Coronary artery (tissue), 2 donors: ENCODE data around the gene ETV2.

Source experiments
- DNase-seq: peaks from one replicate; pipeline ENCODE4 v3.0.0-alpha.2; 2017; ENCODE audit warnings: low spot score
- H3K27ac ChIP-seq, 2 donors: fragments of 200-600 bp; sonication (generic); one replicate each; pipeline ENCODE4 v1.5.1; 2016 to 2019
- H3K4me3 ChIP-seq: fragments of 200-600 bp; sonication (generic); 2 replicates; pipeline ENCODE4 v1.5.1; 2016; ENCODE audit warnings: mild to moderate bottlenecking, moderate library complexity
- TF ChIP-seq, protein P1 (sequence below): fragments of 200-600 bp; sonication (generic); IDR thresholded peaks from one replicate; pipeline ENCODE4 v1.5.1; 2019; ENCODE audit warnings: antibody characterized with exemption

Gene ETV2

DNA sequence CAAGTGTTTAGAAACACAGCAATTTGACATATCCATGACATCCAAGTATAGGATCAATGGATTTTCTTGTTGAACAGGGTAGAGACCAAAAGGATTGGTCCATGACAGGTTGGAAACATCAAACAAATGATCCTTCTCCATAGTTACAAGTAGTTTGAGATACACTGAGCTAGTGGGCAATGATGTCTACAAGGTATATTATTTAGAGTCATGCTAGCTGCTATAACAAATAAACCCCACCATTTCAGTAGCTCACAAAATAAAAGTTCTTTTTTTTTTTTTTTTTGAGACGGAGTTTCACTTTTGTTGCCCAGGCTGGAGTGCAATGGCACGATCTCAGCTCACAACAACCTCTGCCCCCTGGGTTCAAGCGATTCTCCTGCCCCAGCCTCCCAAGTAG lies 33.9 kb upstream of the ETV2 start:
- Histone ChIP-seq H3K4me3 (no peak overlapping the region), H3K27ac (no peak overlapping the region)
- DNase-seq = no peak
- TF ChIP-seq, protein P1, sequence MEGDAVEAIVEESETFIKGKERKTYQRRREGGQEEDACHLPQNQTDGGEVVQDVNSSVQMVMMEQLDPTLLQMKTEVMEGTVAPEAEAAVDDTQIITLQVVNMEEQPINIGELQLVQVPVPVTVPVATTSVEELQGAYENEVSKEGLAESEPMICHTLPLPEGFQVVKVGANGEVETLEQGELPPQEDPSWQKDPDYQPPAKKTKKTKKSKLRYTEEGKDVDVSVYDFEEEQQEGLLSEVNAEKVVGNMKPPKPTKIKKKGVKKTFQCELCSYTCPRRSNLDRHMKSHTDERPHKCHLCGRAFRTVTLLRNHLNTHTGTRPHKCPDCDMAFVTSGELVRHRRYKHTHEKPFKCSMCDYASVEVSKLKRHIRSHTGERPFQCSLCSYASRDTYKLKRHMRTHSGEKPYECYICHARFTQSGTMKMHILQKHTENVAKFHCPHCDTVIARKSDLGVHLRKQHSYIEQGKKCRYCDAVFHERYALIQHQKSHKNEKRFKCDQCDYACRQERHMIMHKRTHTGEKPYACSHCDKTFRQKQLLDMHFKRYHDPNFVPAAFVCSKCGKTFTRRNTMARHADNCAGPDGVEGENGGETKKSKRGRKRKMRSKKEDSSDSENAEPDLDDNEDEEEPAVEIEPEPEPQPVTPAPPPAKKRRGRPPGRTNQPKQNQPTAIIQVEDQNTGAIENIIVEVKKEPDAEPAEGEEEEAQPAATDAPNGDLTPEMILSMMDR = no peak

DNA sequence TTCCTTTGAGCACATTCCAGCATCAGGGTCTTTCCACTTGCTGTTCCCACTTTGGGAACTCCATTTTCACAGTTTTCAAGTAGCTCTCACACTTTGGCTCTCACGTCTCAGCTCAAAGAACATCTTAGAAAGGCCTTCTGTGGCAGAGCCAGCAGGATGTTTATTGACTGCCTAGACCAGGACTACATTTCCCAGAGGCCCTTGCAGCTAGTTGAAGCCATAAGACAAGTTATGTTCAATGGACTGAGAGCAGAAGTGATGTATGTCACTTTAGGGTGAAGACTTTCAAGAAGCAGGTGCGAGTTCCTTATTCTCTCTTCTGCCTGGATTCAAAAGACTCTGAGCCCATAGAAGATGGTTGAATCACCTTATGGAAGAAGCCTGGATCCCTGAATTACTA lies 33.3 kb upstream of the ETV2 start:
- no peak overlapping the region for H3K27ac ChIP-seq
- TF ChIP-seq, protein P1 = no peak
- DNase-seq = no peak

DNA sequence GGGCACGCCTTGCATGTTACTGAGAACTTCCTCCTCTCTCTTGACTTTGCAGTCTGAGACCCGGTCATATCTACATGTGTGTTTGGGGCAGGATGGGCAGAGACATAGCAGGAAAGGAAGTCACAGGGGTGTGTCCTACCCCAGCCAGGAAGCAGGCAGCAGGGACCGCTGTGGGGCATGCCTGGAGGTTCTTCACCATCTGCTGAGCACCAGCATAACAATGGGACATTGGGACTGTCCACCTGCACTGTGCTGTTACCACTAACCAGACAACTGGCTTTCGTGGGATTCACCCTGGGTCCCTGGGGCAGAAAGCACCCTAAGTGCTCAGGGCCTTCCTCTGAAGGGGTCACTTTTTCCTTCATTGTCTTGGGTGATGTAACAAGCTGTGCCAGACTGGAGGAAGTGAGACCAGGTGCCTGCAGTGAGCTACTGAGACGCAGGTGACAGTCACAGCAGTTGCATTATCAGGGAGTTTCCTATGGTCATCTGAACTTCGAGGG lies 31.6 kb upstream of the ETV2 start:
- H3K27ac ChIP-seq = no peak overlapping the region
- TF ChIP-seq, protein P1 = no peak
- DNase-seq = no peak
- H3K4me3 ChIP-seq = no peak overlapping the region

More for the DNA sequence above, 33.3 kb upstream of the ETV2 start:
- H3K4me3 ChIP-seq = no peak overlapping the region

DNA sequence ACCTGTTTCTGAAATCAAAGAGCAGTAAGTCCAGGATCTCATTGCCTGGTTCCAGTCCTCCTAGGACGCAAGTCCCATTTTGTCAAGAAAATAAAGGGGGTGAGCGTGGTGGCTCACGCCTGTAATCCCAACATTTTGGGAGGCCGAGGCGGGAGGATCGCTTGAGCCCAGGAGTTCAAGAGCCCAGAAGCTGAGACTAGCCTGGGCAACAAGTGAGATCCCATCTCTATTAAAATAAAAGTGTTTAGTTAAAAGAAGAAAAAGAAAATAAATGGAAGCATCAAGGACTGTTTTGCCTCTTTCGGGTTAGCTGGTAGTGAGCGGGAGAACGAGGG lies 29.4 kb upstream of the ETV2 start:
- Histone ChIP-seq H3K4me3 (peak overlapping the region; percentile 80), H3K27ac (peak overlapping the region; percentile 57 to 68)
- DNase-seq = no peak
- TF ChIP-seq, protein P1 = no peak

DNA sequence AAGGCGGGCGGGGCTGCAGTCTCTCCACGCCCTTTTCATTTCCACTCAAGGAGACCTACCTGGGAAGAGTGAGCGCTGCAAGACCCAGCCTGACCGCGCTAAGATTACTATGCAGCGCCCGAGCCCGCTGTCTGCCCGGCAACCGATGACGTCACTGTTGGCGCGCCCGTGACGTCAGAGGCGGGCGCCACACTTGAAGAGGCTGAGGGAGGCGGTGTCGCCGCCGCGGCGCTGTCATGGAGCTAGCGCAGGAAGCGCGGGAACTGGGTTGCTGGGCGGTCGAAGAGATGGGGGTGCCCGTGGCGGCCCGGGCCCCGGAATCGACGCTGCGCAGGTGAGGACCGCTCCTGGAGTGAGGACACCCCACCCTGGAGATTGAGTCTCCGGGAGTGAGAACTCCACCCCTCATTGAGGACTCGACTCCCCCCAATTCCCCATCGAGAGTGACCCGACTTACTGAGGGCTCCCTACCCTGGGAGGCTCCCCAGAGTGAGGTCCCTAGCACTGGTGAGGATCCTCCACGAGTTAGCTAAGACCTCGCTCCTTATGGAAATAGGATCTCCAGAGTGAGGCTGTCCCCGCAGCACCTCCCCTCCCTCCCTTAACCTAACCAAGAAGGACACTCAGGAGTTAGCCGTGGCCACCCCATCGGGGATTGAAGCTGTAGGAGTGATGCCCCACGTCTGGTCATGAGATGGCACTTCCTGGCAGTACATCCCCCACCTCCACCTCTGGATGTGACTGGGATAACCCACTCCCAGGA lies 28.8 kb upstream of the ETV2 start, which contains the start of gene HAUS5:
HAUS5 (plus strand) TSS at position 177 of the 763 bp plus-strand sequence; CDS start at position 237, 60 bp downstream.
- Histone ChIP-seq H3K4me3 (peak within 1 kb of the TSS; percentile 80), H3K27ac (peak within 1 kb of the TSS; percentile 57 to 68)
- TF ChIP-seq, protein P1 = no peak
- DNase-seq = peak; percentile 94

DNA sequence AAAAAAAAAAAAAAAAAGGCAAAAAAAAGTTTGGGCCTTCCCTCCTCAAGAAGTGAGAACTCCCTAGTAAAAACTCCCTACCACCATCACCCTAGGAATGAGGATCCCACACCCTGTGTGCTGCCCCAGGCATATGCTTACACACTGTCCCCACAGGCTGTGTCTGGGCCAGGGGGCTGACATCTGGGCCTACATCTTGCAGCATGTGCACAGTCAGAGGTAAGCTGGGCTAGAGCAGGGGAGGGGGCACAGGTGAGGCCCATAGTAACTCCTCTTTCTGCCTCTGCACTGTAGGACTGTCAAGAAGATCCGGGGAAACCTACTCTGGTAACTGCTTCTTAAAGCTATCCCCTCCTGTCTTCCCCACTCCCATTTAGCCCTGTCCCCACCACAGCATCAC lies 28.0 kb upstream of the ETV2 start:
- TF ChIP-seq, protein P1 = no peak
- DNase-seq = no peak
- Histone ChIP-seq H3K27ac (no peak overlapping the region), H3K4me3 (no peak overlapping the region)

DNA sequence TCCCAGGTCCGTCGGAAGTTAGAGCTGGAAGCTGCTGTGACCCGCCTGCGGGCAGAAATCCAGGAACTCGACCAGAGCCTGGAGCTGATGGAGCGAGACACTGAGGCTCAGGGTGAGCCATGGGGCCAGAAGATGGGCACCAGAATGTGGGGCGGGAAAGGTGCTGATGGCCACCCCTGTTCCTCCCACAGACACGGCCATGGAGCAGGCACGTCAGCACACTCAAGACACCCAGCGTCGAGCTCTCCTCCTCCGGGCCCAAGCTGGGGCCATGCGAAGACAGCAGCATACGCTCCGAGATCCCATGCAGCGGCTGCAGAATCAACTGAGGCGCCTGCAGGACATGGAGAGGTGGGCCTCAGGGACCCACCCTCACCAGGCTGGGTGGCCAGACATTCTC lies 26.5 kb upstream of the ETV2 start:
- Histone ChIP-seq H3K4me3 (no peak overlapping the region), H3K27ac (no peak overlapping the region)
- TF ChIP-seq, protein P1 = no peak
- no peak for DNase-seq
